OCI-LY7 (cell line): ENCODE measurements around the gene PTH1R. TPM values are rescaled to one million over a fixed set of nuclear protein-coding genes. Genes with fewer than 3 reads are reported as not detected.

Experiments
- BruUV-seq: library from RNA; stranded (reverse); fragments of 400-500 nt; replicated peaks from 2 replicates; lab custom pipeline; 2021; lab: Mats Ljungman, UMichigan
- CTCF ChIA-PET: fragments of 300-600 bp; sonication (Branson Sonifier 250); formaldehyde crosslinking; loops from one replicate; lab custom pipeline; 2022; ENCODE audit warnings: antibody characterized with exemption; ENCODE audit not compliant: unreplicated experiment; lab: Charles Lee
- POLR2A ChIA-PET: fragments of 300-600 bp; sonication (Branson Sonifier 250); formaldehyde crosslinking; loops from one replicate; lab custom pipeline; 2022; ENCODE audit warnings: antibody characterized with exemption; lab: Charles Lee
- DNase-seq: peaks from one replicate; pipeline ENCODE4 v3.0.0-alpha.2; 2015; ENCODE audit warnings: low spot score
- H2AFZ ChIP-seq: fragments of 200-600 bp; sonication (generic), shearing (Covaris generic); 2 replicates; pipeline ENCODE4 v1.6.1; 2014; ENCODE audit warnings: mild to moderate bottlenecking, antibody characterized with exemption, low read length, moderate library complexity
- H3K27ac ChIP-seq: fragments of 200-600 bp; sonication (generic); 2 replicates; pipeline ENCODE4 v1.5.1; 2014; ENCODE audit warnings: mixed run types, low read depth, mild to moderate bottlenecking, moderate library complexity, low read length, inconsistent platforms; ENCODE audit not compliant: poor library complexity, severe bottlenecking
- H3K36me3 ChIP-seq: fragments of 200-600 bp; sonication (generic); 2 replicates; pipeline ENCODE4 v1.6.1; 2014; ENCODE audit warnings: mild to moderate bottlenecking, antibody characterized with exemption, low read length, moderate library complexity, mixed read lengths; ENCODE audit not compliant: insufficient read depth
- H3K4me1 ChIP-seq: fragments of 200-600 bp; sonication (generic); 2 replicates; pipeline ENCODE4 v1.5.1; 2014; ENCODE audit warnings: mild to moderate bottlenecking, low read length; ENCODE audit not compliant: insufficient read depth, poor library complexity, severe bottlenecking
- H3K4me2 ChIP-seq: fragments of 200-600 bp; sonication (generic); 2 replicates; pipeline ENCODE4 v1.6.1; 2014; ENCODE audit warnings: mild to moderate bottlenecking, low read length
- H3K4me3 ChIP-seq: fragments of 200-600 bp; sonication (generic); 2 replicates; pipeline ENCODE4 v1.5.1; 2014; ENCODE audit warnings: mild to moderate bottlenecking, low read depth, low read length; ENCODE audit not compliant: poor library complexity, severe bottlenecking
- H3K79me2 ChIP-seq: fragments of 200-600 bp; sonication (generic); 2 replicates; pipeline ENCODE4 v1.6.1; 2016; ENCODE audit warnings: low read depth, mild to moderate bottlenecking, low read length, moderate library complexity, mixed read lengths; ENCODE audit not compliant: insufficient read depth
- H3K9me2 ChIP-seq: fragments of 200-600 bp; sonication (generic); 2 replicates; pipeline ENCODE4 v1.6.1; 2016; ENCODE audit warnings: mild to moderate bottlenecking, low read length, mixed read lengths; ENCODE audit not compliant: insufficient read depth
- H3K9me3 ChIP-seq: fragments of 200-600 bp; sonication (generic); 2 replicates; pipeline ENCODE4 v1.6.1; 2014; ENCODE audit warnings: mild to moderate bottlenecking, mixed run types, low read length, mixed read lengths
- H4K20me1 ChIP-seq: fragments of 200-600 bp; sonication (generic); 2 replicates; pipeline ENCODE4 v1.6.1; 2014; ENCODE audit warnings: mild to moderate bottlenecking, antibody characterized with exemption, low read length, moderate library complexity, mixed read lengths; ENCODE audit not compliant: insufficient read depth
- EZH2phosphoT487 ChIP-seq: fragments of 200-600 bp; sonication (generic); IDR thresholded peaks from 2 replicates; pipeline ENCODE4 v1.6.1; 2018; ENCODE audit warnings: low read depth, borderline replicate concordance, mild to moderate bottlenecking, mixed run types, antibody characterized with exemption, low read length, moderate library complexity, mixed read lengths
- intact Hi-C: fragments of 100-400 bp; cut with micrococcal nuclease; formaldehyde crosslinking; loops from one replicate; pipeline ENCODE4 v1.10.0; 2022; ENCODE audit not compliant: unreplicated experiment
- total RNA-seq, 2 experiments: library from RNA; depleted of rRNA in 1 of 2; stranded (reverse); fragments of >200 nt in 1 of 2; shearing (Covaris generic) in 1 of 2; gene quantifications; 2 replicates each; pipeline ENCODE4 v1.2.3, GENCODE V29; 2014 to 2022
- TF ChIP-seq, protein P1 (sequence below): fragments of 200-600 bp; sonication (generic); conservative IDR thresholded peaks from 2 replicates; pipeline ENCODE4 v1.5.1; 2014; ENCODE audit warnings: mild to moderate bottlenecking, antibody characterized with exemption, low read length, moderate library complexity, mixed read lengths

PTH1R gene
- total RNA-seq, 2 experiments from 2014 or later: not detected

DNA sequence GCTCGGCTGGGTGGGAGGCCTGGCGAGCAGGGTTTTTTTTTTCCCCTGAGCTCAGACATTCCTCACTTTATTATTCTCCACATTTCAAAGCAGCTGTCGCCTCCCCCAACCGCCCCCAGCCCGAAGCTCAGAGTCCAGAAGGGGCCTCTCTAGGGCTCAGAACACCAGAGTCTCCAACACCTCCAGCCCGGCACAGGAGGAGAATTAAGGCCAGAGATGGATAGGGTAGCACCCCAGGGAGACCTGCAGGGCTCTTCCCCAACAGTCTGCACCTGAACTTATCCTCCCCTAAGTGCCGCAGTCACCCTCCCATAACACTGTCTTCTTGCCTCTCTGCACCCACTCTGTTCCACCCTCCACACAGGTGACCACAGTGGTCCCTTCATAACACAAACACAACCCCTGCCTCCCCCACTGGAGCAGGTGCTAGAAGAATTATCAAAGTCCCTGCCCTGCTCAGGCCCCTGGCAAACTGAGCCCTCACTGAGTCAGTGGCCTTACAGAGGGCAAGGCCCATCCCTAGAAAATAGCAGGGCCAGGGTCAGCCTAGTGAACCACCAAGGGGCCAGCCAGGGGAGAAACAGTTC is 28.4 kb upstream of the PTH1R start:
- CTCF ChIA-PET: no interaction called here

DNA sequence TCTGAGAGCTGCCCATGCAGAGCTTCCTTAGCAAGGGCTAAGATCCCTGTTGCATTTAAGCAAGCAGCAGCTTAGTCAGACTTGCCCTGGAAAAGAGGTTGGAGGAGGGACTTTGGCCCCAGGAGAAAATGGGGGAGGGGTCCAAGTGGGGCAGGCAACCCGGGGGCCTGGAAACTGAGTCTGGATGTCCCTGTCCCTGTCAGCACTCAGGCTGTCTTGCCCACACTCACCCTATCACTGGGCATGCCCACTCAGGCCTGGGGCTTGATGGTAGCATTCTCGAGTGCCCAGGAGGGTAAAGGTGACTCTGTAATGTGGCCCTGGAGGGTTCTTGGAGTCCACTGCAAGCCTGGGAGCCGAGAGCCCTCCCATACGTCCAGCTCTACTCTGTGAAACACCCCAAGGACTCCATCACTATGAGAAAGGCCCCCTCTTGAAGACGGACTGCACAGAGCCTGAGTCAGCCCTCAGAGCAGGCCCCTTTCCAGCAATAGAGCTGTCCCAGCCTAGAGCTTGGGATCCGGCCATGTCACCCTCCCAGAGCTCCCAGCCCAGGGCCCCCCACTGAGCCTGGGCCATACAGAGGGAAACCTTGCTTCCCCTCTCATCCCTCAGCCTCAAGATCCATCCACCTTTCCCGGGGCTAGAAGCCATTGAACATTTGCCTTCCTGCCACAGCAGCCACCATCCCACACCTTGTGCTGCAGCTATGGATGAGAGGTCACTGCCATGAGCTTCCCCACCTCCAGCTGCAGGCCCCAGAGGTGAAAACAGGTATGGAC is 27.6 kb upstream of the PTH1R start:
- no peak overlapping the region for H3K4me2 ChIP-seq
- ChIA-PET CTCF (no interaction called here), POLR2A (interaction anchor here (0.5 kb wide), 1 partner anchor 87 kb away, joined by 3 read pairs; no protein-coding TSS in a partner anchor)
- no peak overlapping the region for H3K27ac ChIP-seq
- H3K4me3 ChIP-seq: no peak overlapping the region
- no peaks in the 10 kb centered on the region for H4K20me1 ChIP-seq
- intact Hi-C loops: no loop called here
- no peaks in the 10 kb centered on the region for H3K79me2 ChIP-seq
- no peak overlapping the region for H2AFZ ChIP-seq
- H3K4me1 ChIP-seq: no peaks in the 10 kb centered on the region
- DNase-seq: no peak
- no peaks in the 10 kb centered on the region for H3K36me3 ChIP-seq
- H3K9me2 ChIP-seq: no peaks in the 10 kb centered on the region
- H3K9me3 ChIP-seq: no peaks in the 10 kb centered on the region
- BruUV-seq: no TSS peak
- no peak for TF ChIP-seq EZH2phosphoT487
- TF ChIP-seq, protein P1, sequence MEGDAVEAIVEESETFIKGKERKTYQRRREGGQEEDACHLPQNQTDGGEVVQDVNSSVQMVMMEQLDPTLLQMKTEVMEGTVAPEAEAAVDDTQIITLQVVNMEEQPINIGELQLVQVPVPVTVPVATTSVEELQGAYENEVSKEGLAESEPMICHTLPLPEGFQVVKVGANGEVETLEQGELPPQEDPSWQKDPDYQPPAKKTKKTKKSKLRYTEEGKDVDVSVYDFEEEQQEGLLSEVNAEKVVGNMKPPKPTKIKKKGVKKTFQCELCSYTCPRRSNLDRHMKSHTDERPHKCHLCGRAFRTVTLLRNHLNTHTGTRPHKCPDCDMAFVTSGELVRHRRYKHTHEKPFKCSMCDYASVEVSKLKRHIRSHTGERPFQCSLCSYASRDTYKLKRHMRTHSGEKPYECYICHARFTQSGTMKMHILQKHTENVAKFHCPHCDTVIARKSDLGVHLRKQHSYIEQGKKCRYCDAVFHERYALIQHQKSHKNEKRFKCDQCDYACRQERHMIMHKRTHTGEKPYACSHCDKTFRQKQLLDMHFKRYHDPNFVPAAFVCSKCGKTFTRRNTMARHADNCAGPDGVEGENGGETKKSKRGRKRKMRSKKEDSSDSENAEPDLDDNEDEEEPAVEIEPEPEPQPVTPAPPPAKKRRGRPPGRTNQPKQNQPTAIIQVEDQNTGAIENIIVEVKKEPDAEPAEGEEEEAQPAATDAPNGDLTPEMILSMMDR: no peak

More for the DNA sequence above, 28.4 kb upstream of the PTH1R start:
- no peak overlapping the region for H3K4me3 ChIP-seq
- no peak for DNase-seq
- H3K27ac ChIP-seq: no peak overlapping the region
- no peak for TF ChIP-seq EZH2phosphoT487
- TF ChIP-seq, protein P1: no peak
- H3K79me2 ChIP-seq: no peaks in the 10 kb centered on the region
- intact Hi-C loops: no loop called here
- no peak overlapping the region for H2AFZ ChIP-seq
- H3K9me2 ChIP-seq: no peaks in the 10 kb centered on the region
- no peaks in the 10 kb centered on the region for H3K4me1 ChIP-seq
- no peak overlapping the region for H3K4me2 ChIP-seq
- no TSS peak for BruUV-seq
- H3K9me3 ChIP-seq: no peaks in the 10 kb centered on the region
- H4K20me1 ChIP-seq: no peaks in the 10 kb centered on the region
- POLR2A ChIA-PET: interaction anchor here (0.5 kb wide), 1 partner anchor 87 kb away, joined by 3 read pairs; no protein-coding TSS in a partner anchor
- no peaks in the 10 kb centered on the region for H3K36me3 ChIP-seq

GRCh38 chr3:46850468-46850779 is 27.1 kb upstream of the PTH1R start:
- DNase-seq: no peak
- no peak overlapping the region for H3K4me2 ChIP-seq
- no peaks in the 10 kb centered on the region for H3K36me3 ChIP-seq
- no peak overlapping the region for H3K27ac ChIP-seq
- intact Hi-C loops: no loop called here
- no peak overlapping the region for H3K4me3 ChIP-seq
- POLR2A ChIA-PET: no interaction called here
- no peaks in the 10 kb centered on the region for H4K20me1 ChIP-seq
- no peaks in the 10 kb centered on the region for H3K4me1 ChIP-seq
- TF ChIP-seq, protein P1: no peak
- TF ChIP-seq EZH2phosphoT487: no peak
- no peaks in the 10 kb centered on the region for H3K9me2 ChIP-seq
- H2AFZ ChIP-seq: no peak overlapping the region
- no peaks in the 10 kb centered on the region for H3K79me2 ChIP-seq
- H3K9me3 ChIP-seq: no peaks in the 10 kb centered on the region
- BruUV-seq: no TSS peak
- CTCF ChIA-PET: no interaction called here
